Ishikawa (cell line): Measurements from ENCODE around the gene CMPK1.
A peak's percentile ranks its signal among the peaks of the same experiment; 100 is the strongest.

Source experiments
- CEBPB ChIP-seq: IDR thresholded peaks from 2 replicates; pipeline ENCODE4 v1.6.1; 2012
- CREB1 ChIP-seq: IDR thresholded peaks from 2 replicates; pipeline ENCODE4 v1.6.1; 2012; ENCODE audit warnings: low read depth
- EGR1 ChIP-seq: IDR thresholded peaks from 2 replicates; pipeline ENCODE4 v1.6.1; 2012
- EP300 ChIP-seq: IDR thresholded peaks from 2 replicates; pipeline ENCODE4 v1.6.1; 2012; ENCODE audit warnings: borderline replicate concordance
- FOXM1 ChIP-seq: IDR thresholded peaks from 2 replicates; pipeline ENCODE4 v1.6.1; 2012; ENCODE audit warnings: low read depth, borderline replicate concordance
- NFIC ChIP-seq: IDR thresholded peaks from 2 replicates; pipeline ENCODE4 v1.6.1; 2012
- TAF1 ChIP-seq: IDR thresholded peaks from 2 replicates; pipeline ENCODE4 v1.6.1; 2012; ENCODE audit warnings: low read depth, mild to moderate bottlenecking
- TCF12 ChIP-seq: IDR thresholded peaks from 2 replicates; pipeline ENCODE4 v1.6.1; 2012; ENCODE audit warnings: low read depth
- TEAD4 ChIP-seq: IDR thresholded peaks from 2 replicates; pipeline ENCODE4 v1.6.1; 2012
- YY1 ChIP-seq: IDR thresholded peaks from 2 replicates; pipeline ENCODE4 v1.6.1; 2012; ENCODE audit warnings: low read depth
- ZBTB7A ChIP-seq: IDR thresholded peaks from 2 replicates; pipeline ENCODE4 v1.6.1; 2012; ENCODE audit warnings: low read depth
- TF ChIP-seq, protein P1 (sequence below): IDR thresholded peaks from 2 replicates; pipeline ENCODE4 v1.6.1; 2012
- TF ChIP-seq, protein P2 (sequence below): IDR thresholded peaks from 2 replicates; pipeline ENCODE4 v1.6.1; 2012; ENCODE audit warnings: low read depth, mild to moderate bottlenecking
- TF ChIP-seq, protein P3 (sequence below): IDR thresholded peaks from 2 replicates; pipeline ENCODE4 v1.6.1; 2012

CMPK1 gene

GRCh38 chr1:47333578-47333921 lies at the start of gene CMPK1:
CMPK1 (plus strand) TSS chr1:47333790; CDS start chr1:47333946, 156 bp downstream.
- TF ChIP-seq FOXM1 (no peak), NFIC (0 out of 2 replicates have a peak, but pooled peaks have one; percentile 12), EGR1 (no peak), TAF1 (peak; percentile 64; the same call in 1 of the 2 replicates), CEBPB (no peak), CREB1 (0 out of 2 replicates have a peak, but pooled peaks have one; percentile 14), YY1 (peak; percentile 10; the same call in 1 of the 2 replicates), TEAD4 (0 out of 2 replicates have a peak, but pooled peaks have one; percentile 15)
- TF ChIP-seq, protein P1, sequence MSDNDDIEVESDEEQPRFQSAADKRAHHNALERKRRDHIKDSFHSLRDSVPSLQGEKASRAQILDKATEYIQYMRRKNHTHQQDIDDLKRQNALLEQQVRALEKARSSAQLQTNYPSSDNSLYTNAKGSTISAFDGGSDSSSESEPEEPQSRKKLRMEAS = peak; percentile 60; the same call in 1 of the 2 replicates

DNA sequence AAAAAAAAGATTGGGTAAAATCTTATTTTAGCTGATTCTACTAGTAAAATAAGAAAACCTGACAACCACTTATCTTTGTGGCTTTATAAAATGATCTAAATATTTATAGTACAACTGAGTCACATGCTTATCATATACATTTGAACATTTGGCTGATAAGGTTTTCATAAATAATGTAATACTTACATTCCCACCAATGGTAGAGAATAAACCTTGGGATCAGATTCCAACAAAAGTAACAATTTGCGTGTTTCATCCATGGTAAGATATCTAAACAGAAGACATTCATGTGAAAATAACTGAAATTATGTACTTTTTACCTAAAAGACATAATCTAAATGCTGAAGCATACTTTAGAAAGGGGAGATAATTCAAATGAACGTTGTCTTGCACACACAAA lies 38.0 kb upstream of the CMPK1 start:
- TF ChIP-seq, protein P1 = no peak
- no peak for TF ChIP-seq TAF1

GRCh38 chr1:47298025-47298699 lies 35.4 kb upstream of the CMPK1 start:
- no peak for TF ChIP-seq EGR1
- no peak for TF ChIP-seq TAF1
- TF ChIP-seq TCF12 = no peak
- TF ChIP-seq YY1 = no peak
- TF ChIP-seq FOXM1 = no peak
- TF ChIP-seq, protein P2, sequence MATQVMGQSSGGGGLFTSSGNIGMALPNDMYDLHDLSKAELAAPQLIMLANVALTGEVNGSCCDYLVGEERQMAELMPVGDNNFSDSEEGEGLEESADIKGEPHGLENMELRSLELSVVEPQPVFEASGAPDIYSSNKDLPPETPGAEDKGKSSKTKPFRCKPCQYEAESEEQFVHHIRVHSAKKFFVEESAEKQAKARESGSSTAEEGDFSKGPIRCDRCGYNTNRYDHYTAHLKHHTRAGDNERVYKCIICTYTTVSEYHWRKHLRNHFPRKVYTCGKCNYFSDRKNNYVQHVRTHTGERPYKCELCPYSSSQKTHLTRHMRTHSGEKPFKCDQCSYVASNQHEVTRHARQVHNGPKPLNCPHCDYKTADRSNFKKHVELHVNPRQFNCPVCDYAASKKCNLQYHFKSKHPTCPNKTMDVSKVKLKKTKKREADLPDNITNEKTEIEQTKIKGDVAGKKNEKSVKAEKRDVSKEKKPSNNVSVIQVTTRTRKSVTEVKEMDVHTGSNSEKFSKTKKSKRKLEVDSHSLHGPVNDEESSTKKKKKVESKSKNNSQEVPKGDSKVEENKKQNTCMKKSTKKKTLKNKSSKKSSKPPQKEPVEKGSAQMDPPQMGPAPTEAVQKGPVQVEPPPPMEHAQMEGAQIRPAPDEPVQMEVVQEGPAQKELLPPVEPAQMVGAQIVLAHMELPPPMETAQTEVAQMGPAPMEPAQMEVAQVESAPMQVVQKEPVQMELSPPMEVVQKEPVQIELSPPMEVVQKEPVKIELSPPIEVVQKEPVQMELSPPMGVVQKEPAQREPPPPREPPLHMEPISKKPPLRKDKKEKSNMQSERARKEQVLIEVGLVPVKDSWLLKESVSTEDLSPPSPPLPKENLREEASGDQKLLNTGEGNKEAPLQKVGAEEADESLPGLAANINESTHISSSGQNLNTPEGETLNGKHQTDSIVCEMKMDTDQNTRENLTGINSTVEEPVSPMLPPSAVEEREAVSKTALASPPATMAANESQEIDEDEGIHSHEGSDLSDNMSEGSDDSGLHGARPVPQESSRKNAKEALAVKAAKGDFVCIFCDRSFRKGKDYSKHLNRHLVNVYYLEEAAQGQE = no peak
- TF ChIP-seq EP300 = no peak
- TF ChIP-seq, protein P3, sequence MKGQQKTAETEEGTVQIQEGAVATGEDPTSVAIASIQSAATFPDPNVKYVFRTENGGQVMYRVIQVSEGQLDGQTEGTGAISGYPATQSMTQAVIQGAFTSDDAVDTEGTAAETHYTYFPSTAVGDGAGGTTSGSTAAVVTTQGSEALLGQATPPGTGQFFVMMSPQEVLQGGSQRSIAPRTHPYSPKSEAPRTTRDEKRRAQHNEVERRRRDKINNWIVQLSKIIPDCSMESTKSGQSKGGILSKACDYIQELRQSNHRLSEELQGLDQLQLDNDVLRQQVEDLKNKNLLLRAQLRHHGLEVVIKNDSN = no peak
- TF ChIP-seq CEBPB = no peak
- no peak for TF ChIP-seq CREB1
- TF ChIP-seq ZBTB7A = no peak
- TF ChIP-seq, protein P1 = no peak

DNA sequence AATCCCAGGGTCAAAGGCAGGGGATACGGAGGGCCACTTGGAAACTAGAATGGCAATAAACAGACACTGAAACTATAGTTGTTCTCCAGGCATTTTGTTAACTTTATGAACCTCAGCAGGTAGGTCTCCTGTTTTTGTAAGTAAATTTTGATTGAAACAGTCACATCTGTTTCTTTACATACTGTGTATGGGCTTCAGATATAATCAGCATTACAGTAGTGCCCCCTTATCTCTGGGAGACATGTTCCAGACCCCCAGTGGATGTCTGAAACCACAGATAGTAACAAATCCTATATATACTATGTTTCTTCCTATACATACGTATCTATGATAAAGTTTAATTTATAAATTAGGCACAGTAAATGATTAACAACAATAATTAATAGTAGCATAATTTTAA lies 31.1 kb upstream of the CMPK1 start:
- TF ChIP-seq FOXM1 = no peak
- TF ChIP-seq, protein P1 = no peak
- TF ChIP-seq TAF1 = no peak
- TF ChIP-seq EP300 = no peak
- TF ChIP-seq, protein P2 = no peak

GRCh38 chr1:47309427-47309826 lies 24.2 kb upstream of the CMPK1 start:
- no peak for TF ChIP-seq YY1
- no peak for TF ChIP-seq CEBPB
- no peak for TF ChIP-seq NFIC
- TF ChIP-seq FOXM1 = no peak
- no peak for TF ChIP-seq TCF12
- no peak for TF ChIP-seq EP300
- TF ChIP-seq, protein P3 = no peak
- no peak for TF ChIP-seq EGR1
- TF ChIP-seq, protein P1 = no peak
- TF ChIP-seq TEAD4 = no peak
- no peak for TF ChIP-seq ZBTB7A
- no peak for TF ChIP-seq CREB1
- TF ChIP-seq, protein P2 = no peak
- TF ChIP-seq TAF1 = no peak
